Retinal pigment epithelial cell (primary cell): ENCODE results near the gene CNTRL.

Experiments
- DNase-seq: peaks from one replicate; pipeline ENCODE4 v3.0.0-alpha.2; 2010; ENCODE audit warnings: low read depth
- H3K4me3 ChIP-seq: 2 replicates; pipeline ENCODE4 v1.5.1; 2011; ENCODE audit warnings: mild to moderate bottlenecking, low read length, control low read depth, moderate library complexity
- CTCF ChIP-seq: conservative IDR thresholded peaks from 2 replicates; pipeline ENCODE4 v1.5.1; 2011; ENCODE audit warnings: low read depth, low read length, control low read depth, inconsistent platforms

Gene CNTRL

GRCh38 chr9:121143771-121144170 is 69.0 kb downstream of the CNTRL start:
- H3K4me3 ChIP-seq: no peak overlapping the region
- no peak for DNase-seq
- no peak for TF ChIP-seq CTCF

GRCh38 chr9:121144482-121144881 is 69.7 kb downstream of the CNTRL start:
- TF ChIP-seq CTCF: no peak
- H3K4me3 ChIP-seq: no peak overlapping the region
- no peak for DNase-seq

DNA sequence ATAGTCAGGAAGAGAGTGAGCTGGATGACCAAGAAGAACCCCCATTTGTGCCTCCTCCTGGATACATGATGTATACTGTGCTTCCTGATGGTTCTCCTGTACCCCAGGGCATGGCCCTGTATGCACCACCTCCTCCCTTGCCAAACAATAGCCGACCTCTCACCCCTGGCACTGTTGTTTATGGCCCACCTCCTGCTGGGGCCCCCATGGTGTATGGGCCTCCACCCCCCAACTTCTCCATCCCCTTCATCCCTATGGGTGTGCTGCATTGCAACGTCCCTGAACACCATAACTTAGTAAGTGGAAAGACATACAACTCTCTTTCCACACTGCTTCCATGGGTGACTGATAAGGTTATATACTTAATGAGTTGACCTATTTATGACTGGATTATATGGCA is 75.4 kb downstream of the CNTRL start:
- no peak for DNase-seq
- TF ChIP-seq CTCF: no peak
- no peak overlapping the region for H3K4me3 ChIP-seq

- DNase-seq: no peak
- no peak for TF ChIP-seq CTCF
- H3K4me3 ChIP-seq: no peak overlapping the region
Observed at GRCh38 chr9:121153642-121154041, 78.9 kb downstream of the CNTRL start.

DNA sequence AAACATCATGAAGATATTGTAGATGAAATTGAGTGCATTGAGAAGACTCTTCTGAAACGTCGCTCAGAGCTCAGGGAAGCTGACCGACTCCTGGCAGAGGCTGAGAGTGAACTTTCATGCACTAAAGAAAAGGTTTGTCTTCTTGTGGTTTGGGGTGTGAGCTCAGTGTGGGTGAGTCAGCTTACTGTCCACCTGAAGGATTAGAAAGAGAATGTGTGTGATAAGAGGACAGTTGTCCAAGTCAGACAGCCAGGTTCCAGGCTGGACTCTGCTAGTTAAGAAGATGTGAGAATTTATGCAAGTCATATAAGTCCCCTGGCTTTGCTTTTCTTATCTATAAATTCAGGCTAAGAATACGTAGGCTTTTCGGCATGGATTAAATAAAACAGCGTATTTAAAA is 80.0 kb downstream of the CNTRL start:
- no peak overlapping the region for H3K4me3 ChIP-seq
- no peak for DNase-seq
- TF ChIP-seq CTCF: no peak

DNA sequence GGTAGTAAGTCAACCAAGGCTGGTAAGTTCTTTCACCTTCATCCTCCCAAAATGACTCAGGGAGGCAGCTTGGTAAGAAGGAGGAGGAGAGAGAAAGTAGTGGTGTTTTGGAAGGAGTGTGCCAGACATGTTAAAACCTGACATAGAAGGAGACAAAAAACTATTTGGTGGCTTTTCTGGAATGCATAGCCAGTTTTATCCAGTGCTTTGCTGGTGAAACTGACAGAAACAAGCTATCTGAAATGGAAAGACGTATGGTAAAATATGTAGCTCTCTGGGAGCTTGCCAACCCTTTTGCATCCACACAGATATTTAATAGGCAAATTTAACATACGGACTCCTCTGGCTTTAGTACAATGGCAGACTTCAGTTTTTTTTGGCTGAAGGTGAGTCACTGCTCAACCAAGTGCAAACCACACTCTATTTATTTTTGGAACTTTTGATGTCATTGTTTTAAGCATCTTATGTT is 81.5 kb downstream of the CNTRL start:
- TF ChIP-seq CTCF: no peak
- DNase-seq: no peak
- no peak overlapping the region for H3K4me3 ChIP-seq

DNA sequence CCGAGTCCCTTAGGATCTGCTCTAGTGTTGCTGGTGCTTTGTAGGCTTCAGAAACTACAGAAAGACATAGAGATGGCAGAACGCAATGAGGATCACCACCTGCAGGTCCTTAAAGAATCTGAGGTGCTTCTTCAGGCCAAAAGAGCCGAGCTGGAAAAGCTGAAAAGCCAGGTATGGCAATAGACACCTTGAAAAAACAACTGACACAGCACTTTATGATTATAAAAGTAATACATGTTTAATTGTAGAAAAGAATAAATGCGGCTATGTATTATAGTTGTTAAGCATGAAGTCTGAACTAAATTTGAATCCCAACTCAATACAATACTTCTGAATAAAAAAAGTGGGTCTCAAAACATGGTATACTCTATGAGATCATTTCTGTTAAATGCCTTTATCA is 83.2 kb downstream of the CNTRL start:
- no peak for DNase-seq
- no peak for TF ChIP-seq CTCF
- no peak overlapping the region for H3K4me3 ChIP-seq
